Measurements from ENCODE around the gene PROCR.
"Not testable (repeated sequence)": the region's sequence is repeated elsewhere in the genome, so short reads cannot be mapped to it uniquely, and the experiment has no call there.

The PROCR gene

GRCh38 chr20:35193031-35193791 is 21.3 kb downstream of the PROCR start:
- DNase-seq (ENCODE audit: low read depth) = not testable (repeated sequence)

GRCh38 chr20:35196313-35196712 is 24.4 kb downstream of the PROCR start:
- DNase-seq (ENCODE audit: low read depth) = no peak

GRCh38 chr20:35199740-35200139 is 27.9 kb downstream of the PROCR start:
- DNase-seq (ENCODE audit: low read depth) = no peak

- DNase-seq (ENCODE audit: low read depth) = no peak
Observed at GRCh38 chr20:35200267-35200666, 28.4 kb downstream of the PROCR start.

DNA sequence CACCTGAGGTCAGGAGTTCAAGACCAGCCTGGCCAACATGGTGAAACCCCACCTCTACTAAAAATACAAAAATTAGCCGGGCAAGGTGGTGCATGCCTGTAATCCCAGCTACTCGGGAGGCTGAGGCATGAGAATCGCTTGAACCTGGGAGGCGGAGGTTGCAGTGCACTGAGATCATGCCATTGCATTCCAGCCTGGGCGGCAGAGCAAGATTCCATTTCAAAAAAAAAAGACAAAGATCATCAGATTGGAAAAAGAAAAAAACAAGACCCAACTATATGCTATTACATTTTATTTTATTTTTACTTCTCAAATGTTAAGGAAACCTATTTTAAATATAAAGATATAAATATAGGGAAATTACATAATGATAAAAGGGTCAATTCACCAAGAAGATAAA is 29.6 kb downstream of the PROCR start:
- not testable (repeated sequence) for DNase-seq (ENCODE audit: low read depth)

DNA sequence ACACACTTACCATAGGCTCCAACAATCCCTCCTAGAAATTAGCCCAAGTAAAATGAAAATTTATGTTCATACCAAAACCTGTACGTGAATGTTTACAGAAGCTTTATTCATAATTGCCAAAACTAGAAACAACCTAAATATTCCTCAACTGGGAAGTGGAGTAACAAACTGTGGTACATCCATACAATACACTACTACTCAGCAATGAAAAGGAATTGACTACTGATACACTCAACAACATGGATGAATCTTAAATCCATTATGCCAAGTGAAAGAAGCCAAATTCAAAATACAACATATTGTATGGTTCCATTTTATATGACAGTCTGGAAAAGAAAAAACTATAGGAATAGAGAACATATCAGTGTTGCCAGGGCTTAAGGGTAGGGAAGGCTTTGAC is 34.9 kb downstream of the PROCR start:
- no peak for DNase-seq (ENCODE audit: low read depth)

GRCh38 chr20:35207950-35208611 is 36.2 kb downstream of the PROCR start:
- peak; percentile 37 for DNase-seq (ENCODE audit: low read depth)

GRCh38 chr20:35215066-35215956 is 43.4 kb downstream of the PROCR start:
- DNase-seq (ENCODE audit: low read depth) = no peak

GRCh38 chr20:35216541-35216940 is 44.7 kb downstream of the PROCR start:
- no peak for DNase-seq (ENCODE audit: low read depth)

- DNase-seq (ENCODE audit: low read depth) = no peak
Observed at GRCh38 chr20:35223941-35224340, 52.1 kb downstream of the PROCR start.

GRCh38 chr20:35224536-35224935 is 52.7 kb downstream of the PROCR start:
- DNase-seq (ENCODE audit: low read depth) = no peak

GRCh38 chr20:35225319-35226125 is 53.6 kb downstream of the PROCR start:
- no peak for DNase-seq (ENCODE audit: low read depth)

DNA sequence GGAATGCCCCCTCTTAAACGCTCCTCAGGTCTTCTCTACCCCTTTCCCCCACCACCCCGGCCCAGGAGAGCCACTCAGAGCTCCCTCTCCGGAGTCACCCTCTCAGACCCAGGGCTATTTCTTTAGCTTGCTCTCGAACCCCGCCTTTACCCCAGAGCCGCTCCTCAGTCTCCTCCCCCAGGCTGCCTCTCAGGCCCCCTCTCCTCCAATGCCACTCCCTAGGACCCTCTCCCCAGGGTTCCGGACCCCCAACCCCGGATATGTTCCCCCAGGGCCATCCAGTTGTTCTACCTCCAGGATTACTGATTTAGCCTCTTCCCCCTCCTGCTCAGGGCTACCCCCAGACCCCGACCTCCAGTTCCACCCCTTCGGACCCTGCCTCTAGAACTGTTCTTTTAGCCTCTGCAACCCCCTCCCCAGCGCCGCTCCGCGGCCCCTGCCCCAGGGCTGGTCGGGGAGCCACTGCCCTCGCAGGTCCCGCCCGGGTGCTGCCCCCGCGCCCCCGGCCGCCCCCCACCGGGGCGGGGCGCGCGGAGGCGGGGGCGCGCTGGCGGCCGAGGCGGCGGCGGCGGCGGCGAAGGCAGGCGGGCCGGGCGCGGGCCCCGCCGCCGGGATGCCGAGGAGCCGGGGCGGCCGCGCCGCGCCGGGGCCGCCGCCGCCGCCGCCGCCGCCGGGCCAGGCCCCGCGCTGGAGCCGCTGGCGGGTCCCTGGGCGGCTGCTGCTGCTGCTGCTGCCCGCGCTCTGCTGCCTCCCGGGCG is 54.4 kb downstream of the PROCR start, which contains the start of gene MMP24:
Gene MMP24 (plus strand): TSS at position 565 of the 758 bp plus-strand sequence. CDS start 49 bp downstream, at position 614.
- no peak for DNase-seq (ENCODE audit: low read depth)

Measured in activated T-helper 1 cell treated with Interleukin-2 at 50 U/mL for 16 hours (primary cell).